Measurements from ENCODE around the gene CDH6. TPM values are rescaled to one million over a fixed set of nuclear protein-coding genes. Genes with fewer than 3 reads are reported as not detected.

Gene CDH6
- total and polyA plus RNA-seq, 2 experiments from 2014 or later, result 0.60 to 1.1 TPM

GRCh38 chr5:31172881-31173280 lies 20.6 kb upstream of the CDH6 start (continued):
- TF ChIP-seq, protein P1, sequence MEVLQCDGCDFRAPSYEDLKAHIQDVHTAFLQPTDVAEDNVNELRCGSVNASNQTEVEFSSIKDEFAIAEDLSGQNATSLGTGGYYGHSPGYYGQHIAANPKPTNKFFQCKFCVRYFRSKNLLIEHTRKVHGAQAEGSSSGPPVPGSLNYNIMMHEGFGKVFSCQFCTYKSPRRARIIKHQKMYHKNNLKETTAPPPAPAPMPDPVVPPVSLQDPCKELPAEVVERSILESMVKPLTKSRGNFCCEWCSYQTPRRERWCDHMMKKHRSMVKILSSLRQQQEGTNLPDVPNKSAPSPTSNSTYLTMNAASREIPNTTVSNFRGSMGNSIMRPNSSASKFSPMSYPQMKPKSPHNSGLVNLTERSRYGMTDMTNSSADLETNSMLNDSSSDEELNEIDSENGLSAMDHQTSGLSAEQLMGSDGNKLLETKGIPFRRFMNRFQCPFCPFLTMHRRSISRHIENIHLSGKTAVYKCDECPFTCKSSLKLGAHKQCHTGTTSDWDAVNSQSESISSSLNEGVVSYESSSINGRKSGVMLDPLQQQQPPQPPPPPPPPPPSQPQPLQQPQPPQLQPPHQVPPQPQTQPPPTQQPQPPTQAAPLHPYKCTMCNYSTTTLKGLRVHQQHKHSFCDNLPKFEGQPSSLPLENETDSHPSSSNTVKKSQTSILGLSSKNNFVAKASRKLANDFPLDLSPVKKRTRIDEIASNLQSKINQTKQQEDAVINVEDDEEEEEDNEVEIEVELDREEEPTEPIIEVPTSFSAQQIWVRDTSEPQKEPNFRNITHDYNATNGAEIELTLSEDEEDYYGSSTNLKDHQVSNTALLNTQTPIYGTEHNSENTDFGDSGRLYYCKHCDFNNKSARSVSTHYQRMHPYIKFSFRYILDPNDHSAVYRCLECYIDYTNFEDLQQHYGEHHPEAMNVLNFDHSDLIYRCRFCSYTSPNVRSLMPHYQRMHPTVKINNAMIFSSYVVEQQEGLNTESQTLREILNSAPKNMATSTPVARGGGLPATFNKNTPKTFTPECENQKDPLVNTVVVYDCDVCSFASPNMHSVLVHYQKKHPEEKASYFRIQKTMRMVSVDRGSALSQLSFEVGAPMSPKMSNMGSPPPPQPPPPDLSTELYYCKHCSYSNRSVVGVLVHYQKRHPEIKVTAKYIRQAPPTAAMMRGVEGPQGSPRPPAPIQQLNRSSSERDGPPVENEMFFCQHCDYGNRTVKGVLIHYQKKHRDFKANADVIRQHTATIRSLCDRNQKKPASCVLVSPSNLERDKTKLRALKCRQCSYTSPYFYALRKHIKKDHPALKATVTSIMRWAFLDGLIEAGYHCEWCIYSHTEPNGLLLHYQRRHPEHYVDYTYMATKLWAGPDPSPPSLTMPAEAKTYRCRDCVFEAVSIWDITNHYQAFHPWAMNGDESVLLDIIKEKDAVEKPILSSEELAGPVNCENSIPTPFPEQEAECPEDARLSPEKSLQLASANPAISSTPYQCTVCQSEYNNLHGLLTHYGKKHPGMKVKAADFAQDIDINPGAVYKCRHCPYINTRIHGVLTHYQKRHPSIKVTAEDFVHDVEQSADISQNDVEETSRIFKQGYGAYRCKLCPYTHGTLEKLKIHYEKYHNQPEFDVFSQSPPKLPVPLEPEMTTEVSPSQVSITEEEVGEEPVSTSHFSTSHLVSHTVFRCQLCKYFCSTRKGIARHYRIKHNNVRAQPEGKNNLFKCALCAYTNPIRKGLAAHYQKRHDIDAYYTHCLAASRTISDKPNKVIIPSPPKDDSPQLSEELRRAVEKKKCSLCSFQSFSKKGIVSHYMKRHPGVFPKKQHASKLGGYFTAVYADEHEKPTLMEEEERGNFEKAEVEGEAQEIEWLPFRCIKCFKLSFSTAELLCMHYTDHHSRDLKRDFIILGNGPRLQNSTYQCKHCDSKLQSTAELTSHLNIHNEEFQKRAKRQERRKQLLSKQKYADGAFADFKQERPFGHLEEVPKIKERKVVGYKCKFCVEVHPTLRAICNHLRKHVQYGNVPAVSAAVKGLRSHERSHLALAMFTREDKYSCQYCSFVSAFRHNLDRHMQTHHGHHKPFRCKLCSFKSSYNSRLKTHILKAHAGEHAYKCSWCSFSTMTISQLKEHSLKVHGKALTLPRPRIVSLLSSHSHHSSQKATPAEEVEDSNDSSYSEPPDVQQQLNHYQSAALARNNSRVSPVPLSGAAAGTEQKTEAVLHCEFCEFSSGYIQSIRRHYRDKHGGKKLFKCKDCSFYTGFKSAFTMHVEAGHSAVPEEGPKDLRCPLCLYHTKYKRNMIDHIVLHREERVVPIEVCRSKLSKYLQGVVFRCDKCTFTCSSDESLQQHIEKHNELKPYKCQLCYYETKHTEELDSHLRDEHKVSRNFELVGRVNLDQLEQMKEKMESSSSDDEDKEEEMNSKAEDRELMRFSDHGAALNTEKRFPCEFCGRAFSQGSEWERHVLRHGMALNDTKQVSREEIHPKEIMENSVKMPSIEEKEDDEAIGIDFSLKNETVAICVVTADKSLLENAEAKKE (CRISPR knock-in tag; IDR thresholded peaks at IDR 0.05), result no peak

DNA sequence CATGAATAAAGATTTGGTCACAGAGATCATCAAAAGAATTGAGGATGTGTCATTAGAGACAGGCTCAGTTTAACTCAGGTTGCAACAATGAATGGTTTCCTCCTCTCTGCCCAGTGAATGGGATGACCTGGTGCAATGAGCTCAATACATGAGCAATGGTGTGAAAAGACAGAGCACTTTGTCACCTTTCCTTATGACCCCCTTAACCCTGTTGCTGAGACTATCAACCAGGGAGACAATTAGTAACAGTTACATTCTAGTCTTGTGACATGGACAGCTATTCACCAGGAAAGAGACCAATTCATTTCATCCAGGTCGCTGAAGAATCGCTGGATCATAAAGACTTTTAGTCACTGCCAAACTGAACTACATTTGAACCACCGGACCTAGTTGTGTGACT lies 19.9 kb upstream of the CDH6 start:
- H3K4me3 Mint-ChIP-seq, result no peak overlapping the region
- H3K9me2 ChIP-seq (ENCODE audit: insufficient read depth), result no peaks in the 10 kb centered on the region
- no peaks in the 10 kb centered on the region for H3K4me1 ChIP-seq (ENCODE audit: insufficient read depth)
- TF ChIP-seq ETS1 (IDR thresholded peaks at IDR 0.05) (no peak), ZNF331 (CRISPR knock-in tag; IDR thresholded peaks at IDR 0.05; ENCODE audit: low read depth) (no peak), CREB1 (CRISPR knock-in tag; IDR thresholded peaks at IDR 0.05; ENCODE audit: low read depth) (no peak), ZNF114 (CRISPR knock-in tag; IDR thresholded peaks at IDR 0.05) (no peak), NANOG (IDR thresholded peaks at IDR 0.05; ENCODE audit: borderline replicate concordance) (no peak), POLR2AphosphoS5 (IDR thresholded peaks at IDR 0.05; ENCODE audit: low read depth) (no peak)
- H3K36me3 ChIP-seq (ENCODE audit: insufficient read depth), result no peaks in the 10 kb centered on the region
- no peak overlapping the region for H3K27ac ChIP-seq (ENCODE audit: low read depth)
- no peak overlapping the region for H2AFZ ChIP-seq
- no peaks in the 10 kb centered on the region for H3K9me3 Mint-ChIP-seq
- no peak for ATAC-seq
- no peaks in the 10 kb centered on the region for H3K79me2 ChIP-seq (replicated peaks; ENCODE audit: insufficient read depth)
- no peaks in the 10 kb centered on the region for H3K27me3 Mint-ChIP-seq (ENCODE audit: insufficient read depth, low read depth, poor library complexity)
- H3F3A ChIP-seq (replicated peaks; ENCODE audit: low read depth), result no peaks in the 10 kb centered on the region
- no peak overlapping the region for H3K4me3 ChIP-seq
- H3K27me3 ChIP-seq (ENCODE audit: insufficient read depth), result no peaks in the 10 kb centered on the region
- no peak overlapping the region for H3K27ac Mint-ChIP-seq
- no peak for DNase-seq (ENCODE audit: low spot score)
- no peaks in the 10 kb centered on the region for H3K4me1 Mint-ChIP-seq
- H4K20me1 ChIP-seq (replicated peaks; ENCODE audit: insufficient read depth), result no peaks in the 10 kb centered on the region
- H3K4me2 ChIP-seq, result no peak overlapping the region
- no peaks in the 10 kb centered on the region for H3K36me3 Mint-ChIP-seq (ENCODE audit: low read depth)
